Peyer's patch (tissue), 4 donors: Measurements from ENCODE around the gene DUS3L.

ENCODE experiments used
- POLR2A ChIP-seq, 2 donors: fragments of 450-650 bp; IDR thresholded peaks; one replicate each; pipeline ENCODE4 v1.5.1; 2017; ENCODE audit warnings: antibody characterized with exemption in 2 of 2, mild to moderate bottlenecking in 2 of 2, moderate library complexity in 2 of 2
- TF ChIP-seq, protein P1 (sequence below), 6 experiments: fragments of 450-650 bp in 4 of 6; fragments of 200-600 bp in 2 of 6; sonication (generic) in 1 of 6; IDR thresholded peaks; one replicate each; pipeline ENCODE4 v1.5.1; 2017 to 2019; ENCODE audit warnings: antibody characterized with exemption in 6 of 6, mild to moderate bottlenecking in 3 of 6, moderate library complexity in 1 of 6

DNA sequence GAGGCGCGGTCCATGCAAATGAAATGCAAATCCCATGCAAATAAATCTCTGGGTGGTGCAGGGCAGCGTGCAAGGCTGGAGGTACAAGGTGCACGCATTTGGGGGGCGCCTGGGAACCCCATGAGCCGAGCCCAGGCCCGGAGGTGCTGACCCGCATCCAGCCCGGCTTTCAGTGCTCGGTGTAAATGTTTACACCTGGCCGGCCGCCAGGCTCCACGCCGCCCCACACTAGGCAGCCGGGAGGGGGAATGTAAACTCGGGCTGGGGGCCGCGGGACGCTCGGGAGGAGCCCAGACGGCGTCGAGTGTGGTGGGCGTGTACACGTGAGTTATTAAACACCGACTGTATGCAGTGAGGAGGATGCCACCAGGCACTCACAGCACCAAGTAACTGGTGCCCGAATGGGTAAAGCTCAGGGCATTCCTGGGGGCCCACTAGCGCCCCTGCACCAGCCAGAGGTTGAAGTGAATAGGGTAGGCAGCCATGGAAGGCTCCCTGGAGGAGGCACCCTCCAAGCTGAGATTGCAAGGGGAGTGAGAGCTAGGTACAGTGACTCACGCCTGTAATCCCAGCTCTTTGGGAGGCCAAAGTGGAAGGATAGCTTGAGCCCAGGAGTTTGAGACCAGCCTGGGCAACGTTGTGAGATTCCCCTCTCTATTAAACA is 31.4 kb upstream of the DUS3L start:
- TF ChIP-seq, protein P1, sequence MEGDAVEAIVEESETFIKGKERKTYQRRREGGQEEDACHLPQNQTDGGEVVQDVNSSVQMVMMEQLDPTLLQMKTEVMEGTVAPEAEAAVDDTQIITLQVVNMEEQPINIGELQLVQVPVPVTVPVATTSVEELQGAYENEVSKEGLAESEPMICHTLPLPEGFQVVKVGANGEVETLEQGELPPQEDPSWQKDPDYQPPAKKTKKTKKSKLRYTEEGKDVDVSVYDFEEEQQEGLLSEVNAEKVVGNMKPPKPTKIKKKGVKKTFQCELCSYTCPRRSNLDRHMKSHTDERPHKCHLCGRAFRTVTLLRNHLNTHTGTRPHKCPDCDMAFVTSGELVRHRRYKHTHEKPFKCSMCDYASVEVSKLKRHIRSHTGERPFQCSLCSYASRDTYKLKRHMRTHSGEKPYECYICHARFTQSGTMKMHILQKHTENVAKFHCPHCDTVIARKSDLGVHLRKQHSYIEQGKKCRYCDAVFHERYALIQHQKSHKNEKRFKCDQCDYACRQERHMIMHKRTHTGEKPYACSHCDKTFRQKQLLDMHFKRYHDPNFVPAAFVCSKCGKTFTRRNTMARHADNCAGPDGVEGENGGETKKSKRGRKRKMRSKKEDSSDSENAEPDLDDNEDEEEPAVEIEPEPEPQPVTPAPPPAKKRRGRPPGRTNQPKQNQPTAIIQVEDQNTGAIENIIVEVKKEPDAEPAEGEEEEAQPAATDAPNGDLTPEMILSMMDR (IDR thresholded peaks at IDR 0.05) = no peak
- no peak for TF ChIP-seq POLR2A (IDR thresholded peaks at IDR 0.05)
